Activated naive CD4-positive, alpha-beta T cell treated with anti-CD3 and anti-CD28 coated beads for 36 hours (primary cell): ENCODE results near the gene CELF1. TPM values are rescaled to one million over a fixed set of nuclear protein-coding genes. Genes with fewer than 3 reads are reported as not detected.
"Not testable (repeated sequence)": the region's sequence is repeated elsewhere in the genome, so short reads cannot be mapped to it uniquely, and the experiment has no call there.

Experiments
- CTCF ChIA-PET: fragments of 350-600 bp; sonication (Branson Sonifier 250); formaldehyde crosslinking; loops from one replicate; lab custom pipeline; 2021; ENCODE audit warnings: antibody characterized with exemption; lab: Charles Lee
- DNase-seq: peaks from one replicate; pipeline ENCODE4 v3.0.0-alpha.2; 2020
- H3K27ac Mint-ChIP-seq: one replicate; pipeline ENCODE4 v1.8.0; 2021; ENCODE audit warnings: mild to moderate bottlenecking, mixed read lengths
- H3K27me3 Mint-ChIP-seq: one replicate; pipeline ENCODE4 v1.8.0; 2021; ENCODE audit warnings: low read depth, mixed read lengths
- H3K36me3 Mint-ChIP-seq: one replicate; pipeline ENCODE4 v1.8.0; 2021; ENCODE audit warnings: low read depth, mixed read lengths
- H3K4me1 Mint-ChIP-seq: one replicate; pipeline ENCODE4 v1.8.0; 2021; ENCODE audit warnings: low read depth, mixed read lengths
- H3K4me3 Mint-ChIP-seq: one replicate; pipeline ENCODE4 v1.8.0; 2021; ENCODE audit warnings: mild to moderate bottlenecking, moderate library complexity, mixed read lengths
- H3K9me3 Mint-ChIP-seq: one replicate; pipeline ENCODE4 v1.8.0; 2021; ENCODE audit warnings: mixed read lengths
- intact Hi-C: fragments of 100-400 bp; cut with micrococcal nuclease; formaldehyde crosslinking; loops from one replicate; pipeline ENCODE4 v1.15.1; 2023
- total RNA-seq, 2 experiments: library from RNA; stranded (reverse); gene quantifications; one replicate each; pipeline ENCODE4 v1.2.3, GENCODE V29; 2021

The CELF1 gene
- total RNA-seq, 2 experiments from 2014 or later = 104 to 105 TPM

- peaks cover 49% of the 10 kb centered on the region for H3K4me1 Mint-ChIP-seq
- H3K27ac Mint-ChIP-seq = no peak overlapping the region
- no peaks in the 10 kb centered on the region for H3K27me3 Mint-ChIP-seq
- CTCF ChIA-PET = no interaction called here
- H3K4me3 Mint-ChIP-seq = no peak overlapping the region
- intact Hi-C loops = no loop called here
- H3K36me3 Mint-ChIP-seq = peaks cover 8% of the 10 kb centered on the region
- H3K9me3 Mint-ChIP-seq = no peaks in the 10 kb centered on the region
- DNase-seq = no peak
These were observed 20.2 kb downstream of the CELF1 start for GRCh38 chr11:47532597-47533213.

GRCh38 chr11:47531666-47532065, 21.3 kb downstream of the CELF1 start:
- Mint-ChIP-seq H3K27ac (no peak overlapping the region), H3K4me1 (peaks cover 52% of the 10 kb centered on the region), H3K27me3 (no peaks in the 10 kb centered on the region), H3K9me3 (no peaks in the 10 kb centered on the region), H3K36me3 (peaks cover 8% of the 10 kb centered on the region), H3K4me3 (no peak overlapping the region)
- CTCF ChIA-PET = interaction anchor here (1.5 kb wide), 1 partner anchor 15 kb away, joined by 10 read pairs; no protein-coding TSS in a partner anchor
- intact Hi-C loops = no loop called here
- DNase-seq = no peak

GRCh38 chr11:47530721-47531120, 22.2 kb downstream of the CELF1 start:
- intact Hi-C loops, H3K4me3 Mint-ChIP-seq, H3K27me3 Mint-ChIP-seq, DNase-seq, H3K9me3 Mint-ChIP-seq, H3K36me3 Mint-ChIP-seq: not testable (repeated sequence)
- CTCF ChIA-PET = interaction anchor here (0.7 to 1.5 kb wide), 2 partner anchors 14 to 21 kb away, joined by 3 to 10 read pairs; no protein-coding TSS in a partner anchor
- Mint-ChIP-seq H3K4me1 (peaks cover 60% of the 10 kb centered on the region), H3K27ac (peak overlapping the region; percentile 44)

GRCh38 chr11:47529951-47530350, 23.0 kb downstream of the CELF1 start:
- DNase-seq = no peak
- Mint-ChIP-seq H3K27ac (no peak overlapping the region), H3K27me3 (no peaks in the 10 kb centered on the region), H3K4me1 (peaks cover 63% of the 10 kb centered on the region), H3K4me3 (no peak overlapping the region), H3K36me3 (peaks cover 5% of the 10 kb centered on the region), H3K9me3 (no peaks in the 10 kb centered on the region)
- CTCF ChIA-PET = interaction anchor here (0.7 kb wide), 1 partner anchor 21 kb away, joined by 3 read pairs; no protein-coding TSS in a partner anchor
- intact Hi-C loops = no loop called here

GRCh38 chr11:47527186-47527585, 25.7 kb downstream of the CELF1 start:
- peaks cover 69% of the 10 kb centered on the region for H3K4me1 Mint-ChIP-seq
- H3K27ac Mint-ChIP-seq = peak overlapping the region; percentile 46
- intact Hi-C loops = no loop called here
- H3K4me3 Mint-ChIP-seq = no peak overlapping the region
- peaks cover 4% of the 10 kb centered on the region for H3K36me3 Mint-ChIP-seq
- CTCF ChIA-PET = no interaction called here
- no peaks in the 10 kb centered on the region for H3K27me3 Mint-ChIP-seq
- no peaks in the 10 kb centered on the region for H3K9me3 Mint-ChIP-seq
- no peak for DNase-seq

GRCh38 chr11:47526032-47526431, 26.9 kb downstream of the CELF1 start:
- H3K4me3 Mint-ChIP-seq, H3K9me3 Mint-ChIP-seq, H3K36me3 Mint-ChIP-seq, DNase-seq, H3K27me3 Mint-ChIP-seq, intact Hi-C loops, CTCF ChIA-PET: not testable (repeated sequence)
- peak overlapping the region; percentile 72 for H3K27ac Mint-ChIP-seq
- peaks cover 69% of the 10 kb centered on the region for H3K4me1 Mint-ChIP-seq

- peak overlapping the region; percentile 90 for H3K27ac Mint-ChIP-seq
- no peaks in the 10 kb centered on the region for H3K27me3 Mint-ChIP-seq
- H3K9me3 Mint-ChIP-seq = no peaks in the 10 kb centered on the region
- peaks cover 72% of the 10 kb centered on the region for H3K4me1 Mint-ChIP-seq
- H3K4me3 Mint-ChIP-seq = peak overlapping the region; percentile 57
- DNase-seq = peak; percentile 27
- CTCF ChIA-PET = interaction anchor here (0.6 to 2.8 kb wide), 4 partner anchors 10 to 28 kb away, joined by 3 to 17 read pairs (median 9); partner anchors contain the start of gene CELF1
- intact Hi-C loops = loop anchor here (1.0 to 5.0 kb wide), 5 partner anchors 14 to 483 kb away; partner anchors contain the start of gene CELF1
- peaks cover 5% of the 10 kb centered on the region for H3K36me3 Mint-ChIP-seq
These were observed 28.5 kb downstream of the CELF1 start for GRCh38 chr11:47524291-47524874.

GRCh38 chr11:47523490-47524225, 29.3 kb downstream of the CELF1 start:
- no peaks in the 10 kb centered on the region for H3K27me3 Mint-ChIP-seq
- DNase-seq = peak; percentile 82
- H3K4me3 Mint-ChIP-seq = peak overlapping the region; percentile 57
- peak overlapping the region; percentile 90 for H3K27ac Mint-ChIP-seq
- H3K36me3 Mint-ChIP-seq = peaks cover 5% of the 10 kb centered on the region
- CTCF ChIA-PET = interaction anchor here (0.6 to 2.8 kb wide), 5 partner anchors 9 to 69 kb away, joined by 3 to 17 read pairs (median 4); partner anchors contain the start of gene CELF1
- no peaks in the 10 kb centered on the region for H3K9me3 Mint-ChIP-seq
- H3K4me1 Mint-ChIP-seq = peaks cover 79% of the 10 kb centered on the region
- intact Hi-C loops = loop anchor here (1.0 to 5.0 kb wide), 8 partner anchors 8 to 484 kb away; partner anchors contain the start of genes CELF1 and FNBP4

GRCh38 chr11:47518212-47518964, 34.5 kb downstream of the CELF1 start:
- Mint-ChIP-seq H3K4me1 (peaks cover 82% of the 10 kb centered on the region), H3K27me3 (no peaks in the 10 kb centered on the region), H3K9me3 (no peaks in the 10 kb centered on the region), H3K4me3 (no peak overlapping the region), H3K36me3 (peaks cover 3% of the 10 kb centered on the region), H3K27ac (peak overlapping the region; percentile 20)
- CTCF ChIA-PET = interaction anchor here (0.6 to 1.0 kb wide), 4 partner anchors 15 to 48 kb away, joined by 3 to 4 read pairs (median 3); no protein-coding TSS in a partner anchor
- no peak for DNase-seq
- intact Hi-C loops = no loop called here

- peaks cover 88% of the 10 kb centered on the region for H3K4me1 Mint-ChIP-seq
- no peaks in the 10 kb centered on the region for H3K9me3 Mint-ChIP-seq
- H3K27ac Mint-ChIP-seq = no peak overlapping the region
- H3K27me3 Mint-ChIP-seq = no peaks in the 10 kb centered on the region
- H3K4me3 Mint-ChIP-seq = no peak overlapping the region
- CTCF ChIA-PET = interaction anchor here (0.7 to 1.2 kb wide), 4 partner anchors 14 to 55 kb away, joined by 3 to 10 read pairs (median 4); no protein-coding TSS in a partner anchor
- intact Hi-C loops = no loop called here
- no peak for DNase-seq
- H3K36me3 Mint-ChIP-seq = peaks cover 3% of the 10 kb centered on the region
These were observed 35.7 kb downstream of the CELF1 start for GRCh38 chr11:47516984-47517853.

- peaks cover 90% of the 10 kb centered on the region for H3K4me1 Mint-ChIP-seq
- no peaks in the 10 kb centered on the region for H3K27me3 Mint-ChIP-seq
- intact Hi-C loops = no loop called here
- no peaks in the 10 kb centered on the region for H3K9me3 Mint-ChIP-seq
- peaks cover 3% of the 10 kb centered on the region for H3K36me3 Mint-ChIP-seq
- DNase-seq = no peak
- H3K4me3 Mint-ChIP-seq = no peak overlapping the region
- H3K27ac Mint-ChIP-seq = peak overlapping the region; percentile 36
- CTCF ChIA-PET = interaction anchor here (0.7 to 3.5 kb wide), 6 partner anchors 8 to 38 kb away, joined by 3 to 17 read pairs (median 4); no protein-coding TSS in a partner anchor
These were observed 36.8 kb downstream of the CELF1 start for GRCh38 chr11:47516155-47516554.
